Fibroblast of skin of left quadriceps (primary cell): ENCODE data around the gene PGGT1B.
A peak's percentile ranks its signal among the peaks of the same experiment; 100 is the strongest.

Source experiments
- DNase-seq, 2 experiments: peaks; one replicate each; pipeline ENCODE4 v3.0.0-alpha.2; 2013; ENCODE audit warnings: low read depth in 2 of 2

The PGGT1B gene

DNA sequence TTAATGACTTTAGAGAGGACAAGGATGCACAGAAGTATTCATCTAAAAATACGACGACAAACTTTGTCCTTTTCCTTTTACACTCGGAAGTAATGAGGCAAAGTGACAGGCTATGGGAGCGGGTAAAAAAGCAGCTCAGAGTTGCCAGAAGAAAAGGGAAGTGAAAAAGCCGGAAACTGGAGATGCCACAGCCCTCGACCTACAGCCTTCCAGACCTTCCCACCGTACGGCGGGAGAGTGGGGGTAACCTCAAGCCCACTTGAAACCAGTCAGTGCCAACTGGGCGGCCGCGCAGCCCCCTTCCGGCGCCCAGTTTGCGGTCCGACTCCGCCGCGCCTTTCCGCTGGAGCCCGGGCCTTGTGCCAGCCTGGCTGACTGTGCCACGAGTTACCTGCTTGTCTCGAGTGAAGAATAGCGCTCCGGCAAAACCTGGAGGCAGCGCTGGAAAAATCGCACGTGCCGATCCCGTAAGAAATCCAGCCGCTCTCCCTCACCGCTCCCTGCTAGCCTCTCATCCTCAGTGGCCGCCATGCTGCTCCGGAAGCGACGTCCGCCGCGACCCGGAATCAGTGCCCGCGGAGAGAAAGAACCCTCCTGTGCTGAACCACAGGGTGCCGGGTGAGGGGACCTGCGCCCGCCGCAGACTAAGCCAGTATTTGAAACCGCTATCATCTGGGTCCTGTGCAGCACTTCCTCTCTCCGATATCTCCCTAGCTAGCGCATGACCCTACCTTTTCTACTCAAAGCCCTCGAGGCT is at the start of gene PGGT1B:
TSS of gene PGGT1B (minus strand) at position 557 of the 757 bp plus-strand sequence. CDS start at position 531, 26 bp downstream.
- DNase-seq = peak; percentile 25 to 27

DNA sequence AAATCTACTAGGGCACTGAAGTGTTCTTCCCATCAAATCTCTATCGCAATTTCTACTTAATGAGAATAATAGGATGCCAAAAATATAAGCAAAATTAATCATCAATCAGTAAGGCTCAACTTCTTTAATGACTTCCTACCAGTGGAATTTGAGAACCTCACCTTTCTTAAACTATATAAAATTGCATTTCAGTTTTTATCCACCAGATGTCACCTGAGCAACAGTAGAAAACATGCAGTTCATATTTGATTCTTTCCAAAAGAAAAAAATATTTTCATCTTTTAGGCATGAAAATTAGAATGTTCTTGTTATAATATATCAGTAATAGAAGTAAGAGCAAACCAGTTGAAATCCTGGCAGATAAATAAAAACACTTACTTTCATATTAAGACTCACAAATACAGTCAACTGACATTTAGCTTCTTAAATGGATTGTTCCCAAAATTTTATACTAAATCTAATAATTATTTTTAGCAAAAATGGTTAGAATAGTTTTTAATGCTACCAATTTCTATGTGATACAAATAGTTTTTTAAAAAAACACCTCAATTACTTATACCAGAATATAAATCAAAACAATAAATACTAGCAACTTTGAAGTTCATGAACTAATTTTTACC is 47.2 kb upstream of the PGGT1B start:
- DNase-seq = no peak

GRCh38 chr5:115308815-115309214 is 46.1 kb upstream of the PGGT1B start:
- DNase-seq = no peak

- DNase-seq = no peak
Measured at GRCh38 chr5:115306011-115306536, 43.4 kb upstream of the PGGT1B start.

GRCh38 chr5:115304496-115304895 is 41.8 kb upstream of the PGGT1B start:
- no peak for DNase-seq

- no peak for DNase-seq
Measured at GRCh38 chr5:115298811-115299210, 36.1 kb upstream of the PGGT1B start.

- no peak for DNase-seq
Measured at GRCh38 chr5:115297031-115297430, 34.4 kb upstream of the PGGT1B start.

GRCh38 chr5:115296124-115297022 is 33.7 kb upstream of the PGGT1B start, which contains the start of gene CCDC112:
CCDC112 (minus strand) TSS chr5:115296654; CDS start chr5:115296543, 111 bp downstream.
- DNase-seq = peak; percentile 32 to 38

GRCh38 chr5:115295777-115296123 is 33.1 kb upstream of the PGGT1B start:
- no peak for DNase-seq

DNA sequence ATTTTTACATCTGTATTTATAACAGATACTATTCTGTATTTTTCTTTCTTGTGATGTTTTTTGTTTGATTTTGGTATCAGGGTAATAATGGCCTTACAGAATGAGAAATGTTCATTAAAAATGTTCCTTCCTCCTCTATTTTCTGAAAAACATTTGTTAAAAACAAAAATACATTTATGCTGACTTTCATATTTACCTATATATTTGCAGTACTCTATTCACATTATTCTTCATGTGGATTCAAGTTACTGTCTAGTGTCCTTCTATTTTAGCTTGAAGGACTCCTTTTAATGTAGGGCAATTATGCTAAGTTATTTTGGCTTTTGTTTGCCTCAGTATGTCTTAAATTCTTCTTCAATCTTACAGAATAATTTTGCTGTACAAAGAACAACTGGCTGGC is 28.7 kb upstream of the PGGT1B start:
- no peak for DNase-seq

DNA sequence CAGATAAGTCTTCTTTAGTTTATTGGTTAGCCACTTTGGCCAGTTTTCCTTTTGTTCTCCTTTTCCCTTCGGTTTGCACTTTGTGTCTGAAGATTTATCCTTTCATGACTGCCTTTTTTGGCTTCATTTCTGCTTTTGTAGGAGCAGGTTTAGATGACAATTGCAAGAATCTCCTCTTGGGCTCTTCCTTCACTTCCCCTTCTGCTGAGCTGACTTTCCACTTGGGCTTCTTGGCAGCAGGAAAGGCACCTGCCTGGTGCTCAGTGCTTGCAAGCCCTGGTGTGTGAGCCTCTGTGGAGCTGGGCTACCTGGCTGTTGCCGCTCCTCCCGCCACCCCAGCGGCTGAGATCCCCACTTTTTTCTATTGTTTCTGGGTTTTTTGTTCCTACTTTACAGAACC is 26.4 kb upstream of the PGGT1B start:
- DNase-seq = no peak

- no peak for DNase-seq
Measured at GRCh38 chr5:115284021-115284420, 21.3 kb upstream of the PGGT1B start.

DNA sequence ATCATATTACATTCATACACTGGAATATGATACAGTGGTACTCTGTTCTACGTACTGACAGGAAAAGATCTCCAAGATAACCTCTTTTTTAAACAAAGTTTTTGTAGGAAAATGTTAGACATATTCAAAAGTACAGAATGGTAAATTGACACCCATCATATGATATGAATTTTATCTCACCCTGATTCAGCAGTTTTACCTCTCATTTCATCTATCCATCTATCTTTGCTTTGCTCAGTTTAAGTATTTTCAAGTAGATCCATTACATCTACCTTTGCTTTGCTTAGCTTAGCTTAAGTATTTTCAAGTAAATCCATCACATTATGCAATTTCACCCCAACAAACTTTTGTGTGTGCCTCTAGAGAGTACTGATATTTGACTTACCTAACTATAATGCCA is 19.5 kb upstream of the PGGT1B start:
- no peak for DNase-seq

GRCh38 chr5:115274584-115274983 is 11.9 kb upstream of the PGGT1B start:
- no peak for DNase-seq

DNA sequence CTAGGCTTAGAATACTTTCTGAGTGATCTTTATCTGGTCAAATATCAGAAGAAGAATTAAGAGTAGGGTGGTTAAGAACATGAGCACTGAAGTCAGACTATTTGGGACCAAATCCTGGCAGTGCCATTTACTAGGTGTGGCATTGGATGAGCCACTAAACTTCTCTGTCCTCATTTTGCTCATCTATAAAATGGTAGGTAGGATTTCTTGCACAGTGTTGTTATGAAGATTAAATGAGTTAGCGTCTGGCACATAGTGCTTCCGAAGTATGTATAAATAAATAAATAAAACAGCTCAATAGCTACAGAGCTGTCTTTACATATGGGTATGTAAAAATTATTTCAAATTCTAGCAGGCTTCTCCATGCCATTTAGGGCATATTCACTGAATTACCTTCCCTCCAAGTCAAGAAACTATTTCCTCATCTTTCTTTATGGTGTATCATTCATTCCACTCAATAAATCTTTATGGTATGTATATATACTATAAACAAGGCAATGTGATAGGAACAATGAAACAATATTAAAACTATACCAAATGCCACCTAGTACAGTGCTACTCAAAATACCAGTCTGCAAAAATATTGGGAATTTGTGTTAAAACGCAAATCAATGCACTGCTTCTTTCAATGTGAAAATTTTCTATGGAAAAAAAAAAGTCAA is 9.8 kb upstream of the PGGT1B start:
- DNase-seq = no peak

DNA sequence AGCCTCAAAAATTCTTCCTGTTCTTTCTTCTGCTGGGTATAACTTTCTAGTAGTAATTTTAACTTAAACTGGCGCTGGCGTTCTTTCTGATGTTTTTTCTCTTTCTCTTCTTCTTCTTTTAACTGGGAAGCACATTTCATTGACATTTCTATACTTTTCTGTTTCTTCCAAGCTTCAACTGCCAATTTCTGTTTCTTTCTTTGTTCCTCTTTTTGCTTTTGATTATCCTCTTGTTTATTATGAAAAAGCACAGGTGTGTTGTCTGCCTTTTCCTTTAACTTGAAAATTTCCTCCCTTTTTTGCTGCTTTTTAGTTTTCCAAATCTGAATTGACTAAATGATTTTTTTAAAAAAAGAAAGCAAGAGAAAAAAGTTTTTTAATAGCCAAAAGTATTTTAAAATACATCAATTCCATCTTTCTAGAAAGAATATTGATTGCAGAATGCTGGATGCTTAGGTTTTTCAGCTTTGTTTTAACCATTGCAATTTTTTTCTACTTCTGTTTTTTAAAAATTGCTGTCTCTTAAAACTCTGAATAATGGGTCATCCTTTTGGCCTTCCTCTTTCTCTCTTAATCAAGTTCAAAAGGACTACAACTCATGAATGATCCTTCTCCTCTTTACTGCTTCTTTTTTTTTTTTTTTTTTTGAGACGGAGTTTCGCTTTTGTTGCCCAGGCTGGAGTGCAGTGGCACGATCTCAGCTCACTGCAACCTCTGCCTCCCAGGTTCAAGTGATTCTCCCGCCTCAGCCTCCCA is 8.8 kb upstream of the PGGT1B start:
- DNase-seq = no peak

DNA sequence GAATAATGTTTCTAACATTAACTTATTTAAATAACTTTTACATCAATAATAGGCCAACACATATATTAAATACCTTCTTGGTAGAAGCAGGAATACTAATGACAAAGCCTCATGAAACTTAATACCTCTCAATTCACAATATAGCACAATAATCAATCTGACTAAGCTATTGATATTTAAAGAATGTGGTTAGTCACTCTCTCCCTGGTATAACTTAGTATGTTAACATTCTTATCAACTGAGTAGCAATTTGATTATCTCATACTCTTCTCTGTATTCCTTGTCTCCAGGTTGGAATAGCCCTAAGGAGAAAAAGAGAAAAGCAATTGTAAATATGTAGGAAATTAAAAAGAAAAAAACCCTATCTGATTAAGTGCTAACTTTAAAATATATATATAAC is 4.9 kb upstream of the PGGT1B start:
- DNase-seq = peak in 1 of 2 experiments; percentile 14

DNA sequence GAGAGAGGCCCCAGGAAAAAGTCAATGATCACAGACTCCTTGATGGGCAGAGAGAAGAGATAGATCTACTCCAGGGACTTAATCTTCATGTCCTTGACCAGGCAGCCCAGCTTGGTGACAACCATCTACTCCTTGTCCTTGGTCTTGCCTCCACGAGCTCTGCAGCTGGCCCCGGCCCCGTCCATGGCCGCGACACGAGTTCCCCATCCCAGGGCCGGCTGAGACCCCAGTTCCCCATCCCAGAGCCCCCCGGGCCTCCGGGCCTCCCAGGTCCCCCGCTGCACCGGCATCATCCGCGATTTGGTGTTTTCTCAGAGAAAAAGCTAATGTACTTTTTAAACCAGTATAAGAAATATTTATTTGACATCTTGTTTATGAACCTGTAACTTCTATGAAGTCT is 2.5 kb upstream of the PGGT1B start:
- DNase-seq = no peak

- DNase-seq = no peak
Measured at GRCh38 chr5:115264786-115265185, 2.1 kb upstream of the PGGT1B start.

DNA sequence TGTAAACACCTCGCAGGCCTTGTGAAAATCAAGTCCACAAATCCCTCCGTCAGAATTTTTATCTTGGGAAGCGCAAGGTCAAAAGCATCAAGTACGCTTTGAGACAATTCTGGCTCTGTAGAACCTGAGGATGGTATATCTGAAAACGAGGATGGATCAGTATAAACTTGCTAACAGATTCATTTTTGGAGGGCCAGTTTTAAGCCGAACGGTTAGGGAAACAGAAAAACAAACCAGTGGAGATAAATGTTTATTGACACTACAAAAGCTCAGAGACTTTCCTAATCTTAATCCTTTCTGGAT is 352 bp upstream of the PGGT1B start:
- no peak for DNase-seq

DNA sequence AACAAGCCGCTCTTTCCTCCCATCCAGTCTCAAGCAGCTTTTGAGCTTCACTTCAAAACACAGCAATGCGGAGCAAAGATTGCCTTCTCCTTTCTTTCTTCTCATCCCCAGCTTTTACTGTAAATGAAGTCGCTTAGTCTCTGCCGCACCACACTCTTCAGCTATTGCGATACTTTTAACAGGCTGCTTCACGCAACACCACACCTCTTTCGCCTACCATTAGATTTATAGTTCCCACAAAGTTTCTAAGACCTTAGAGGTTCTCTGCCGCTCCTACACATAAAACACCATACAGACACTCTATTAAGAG is 711 bp downstream of the PGGT1B start:
- no peak for DNase-seq
